Aorta (tissue), 5 donors: Measurements from ENCODE around the gene EPB41L1. TPM values are rescaled to one million over a fixed set of nuclear protein-coding genes. Genes with fewer than 3 reads are reported as not detected.
A peak's percentile ranks its signal among the peaks of the same experiment; 100 is the strongest.

ENCODE experiments used
- ATAC-seq: fragments of 200-7000 bp; cut with Tn5 transposase; one replicate; pipeline ENCODE4 v1.9.1; 2022; ENCODE audit warnings: moderate library complexity; ENCODE audit not compliant: low FRiP score
- DNase-seq, 2 donors: peaks; one replicate each; pipeline ENCODE4 v3.0.0-alpha.2; 2020
- H3K27ac ChIP-seq, 2 donors: one replicate each; pipeline ENCODE4 v1.5.1; 2013; ENCODE audit warnings: low read length in 2 of 2, mild to moderate bottlenecking in 2 of 2, moderate library complexity in 2 of 2, control low read depth in 1 of 2, inconsistent platforms in 1 of 2, low read depth in 1 of 2
- H3K27me3 ChIP-seq, 2 donors: one replicate each; pipeline ENCODE4 v1.6.1; 2013; ENCODE audit warnings: control low read depth in 1 of 2, low read length in 1 of 2, mild to moderate bottlenecking in 1 of 2, moderate library complexity in 1 of 2; ENCODE audit not compliant: insufficient read depth in 2 of 2, control insufficient read depth in 1 of 2
- H3K36me3 ChIP-seq, 2 donors: one replicate each; pipeline ENCODE4 v1.6.1; 2013; ENCODE audit warnings: control low read depth in 1 of 2, low read length in 1 of 2, mild to moderate bottlenecking in 1 of 2; ENCODE audit not compliant: insufficient read depth in 2 of 2, control insufficient read depth in 1 of 2
- H3K4me1 ChIP-seq, 2 donors: one replicate each; pipeline ENCODE4 v1.6.1; 2013; ENCODE audit warnings: low read length in 2 of 2, control low read depth in 1 of 2, mild to moderate bottlenecking in 1 of 2, moderate library complexity in 1 of 2; ENCODE audit not compliant: insufficient read depth in 2 of 2, control insufficient read depth in 1 of 2
- H3K4me3 ChIP-seq, 2 donors: one replicate each; pipeline ENCODE4 v1.5.1; 2013; ENCODE audit warnings: low read length in 2 of 2, control low read depth in 1 of 2, mild to moderate bottlenecking in 1 of 2
- H3K9me3 ChIP-seq: one replicate; pipeline ENCODE4 v1.6.1; 2013; ENCODE audit warnings: mild to moderate bottlenecking, low read length; ENCODE audit not compliant: control insufficient read depth
- WGBS, 2 donors: extraction: QIAGEN DNeasy Blood & Tissue Kit; methylation state at CpG; one replicate each; pipeline ENCODE4 v1.1.7; 2013; 5-methylcytosine and 5-hydroxymethylcytosine counted together
- intact Hi-C, 2 donors: fragments of 100-400 bp; cut with DNase I; formaldehyde crosslinking; loops; one replicate each; pipeline versions ENCODE4 v1.14.2 to v1.15.0; 2022
- polyA plus RNA-seq, 2 donors: library from polyadenylated mRNA; stranded (reverse); fragments of 200-250 nt; gene quantifications; one replicate each; pipeline ENCODE4 v1.2.3, GENCODE V29; 2013
- total RNA-seq, 2 donors: library from RNA; stranded (reverse); fragmentation: NEBNext Ultra II Directional; extraction: Animal tissue kit (Norgen Biotek cat#: 25700); gene quantifications; one replicate each; pipeline ENCODE4 v1.2.1, GENCODE V29; 2021
- donor health status: healthy with polysubstance abuse.
- donor health status: Bipolar disorder and iron deficiency.
- donor health status: DM: no; HTN: no; CAD: no.
- donor health status: DM: no; HTN: no; CAD: no.
- donor health status: DM: yes; HTN: yes; CAD: no.

The EPB41L1 gene
- total and polyA plus RNA-seq, 4 donors, result 18.0 to 47.1 (median 32.7) TPM

DNA sequence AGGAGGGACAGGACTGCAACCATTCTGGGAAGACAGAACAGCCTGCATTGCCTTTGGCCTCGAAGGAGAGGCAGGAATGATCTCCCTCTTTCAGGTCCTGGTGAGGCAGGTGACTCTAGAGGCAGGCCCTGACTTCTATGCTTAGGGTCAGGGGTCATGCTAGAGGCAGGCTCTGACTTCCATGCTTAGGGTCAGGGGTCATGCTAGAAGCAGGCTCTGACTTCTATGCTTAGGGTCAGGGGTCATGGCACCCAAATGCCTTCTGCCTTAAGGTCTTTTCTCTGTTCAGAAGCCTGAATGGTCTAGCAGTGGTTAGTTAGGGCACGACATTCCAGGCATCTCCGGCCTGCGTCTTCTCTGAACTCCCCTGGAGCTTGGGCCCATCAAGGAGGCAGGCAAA, 46.7 kb downstream of the EPB41L1 start:
- H3K27ac ChIP-seq, result no peak overlapping the region
- WGBS, 2 donors, result 87 to 90% methylated on average over 4 of the region's 4 CpGs
- no peak for DNase-seq
- no peak for ATAC-seq
- H3K27me3 ChIP-seq, result no peaks in the 10 kb centered on the region
- no peaks in the 10 kb centered on the region for H3K9me3 ChIP-seq
- H3K4me3 ChIP-seq, result no peak overlapping the region
- peaks cover 0 to 3% of the 10 kb centered on the region in 2 donors for H3K36me3 ChIP-seq
- intact Hi-C loops, result loop anchor here (5.0 to 10.0 kb wide), 3 partner anchors 209 to 404 kb away; partner anchors contain the start of gene RAB5IF (in 1 of the 2)
- H3K4me1 ChIP-seq, result no peaks in the 10 kb centered on the region

DNA sequence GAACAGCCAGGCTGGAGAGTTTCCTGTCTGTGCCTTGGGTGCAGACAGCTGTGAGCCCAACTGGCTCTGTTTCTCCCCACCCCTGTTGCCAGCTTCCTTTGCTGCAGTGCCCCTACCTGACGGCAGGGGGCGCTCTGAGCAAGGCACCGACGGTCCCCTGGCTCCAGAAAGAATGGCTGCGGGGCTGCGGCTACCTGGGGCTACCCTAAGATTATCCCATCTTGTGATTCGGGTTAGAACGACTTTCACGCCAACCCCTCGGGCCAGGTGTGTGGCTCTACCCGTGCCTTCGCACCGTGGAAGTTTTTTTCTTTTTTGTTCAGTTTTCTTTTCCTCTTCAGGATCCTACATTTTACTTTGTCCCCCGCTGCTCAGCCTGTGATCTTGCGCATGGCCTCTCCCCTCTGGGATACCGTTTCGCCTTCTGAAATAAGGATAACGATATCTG, 48.4 kb downstream of the EPB41L1 start:
- peak; percentile 75 for ATAC-seq
- Histone ChIP-seq H3K4me1 (no peaks in the 10 kb centered on the region), H3K36me3 (peaks cover 0 to 3% of the 10 kb centered on the region in 2 donors), H3K9me3 (no peaks in the 10 kb centered on the region), H3K4me3 (no peak overlapping the region), H3K27ac (no peak overlapping the region), H3K27me3 (no peaks in the 10 kb centered on the region)
- intact Hi-C loops, result loop anchor here (2.0 to 10.0 kb wide), 4 partner anchors 211 to 402 kb away; partner anchors contain the start of gene RAB5IF (in 1 of the 2)
- peak; percentile 68 to 89 for DNase-seq
- 46% methylated on average over 18 of the region's 18 CpGs for WGBS, 2 donors

DNA sequence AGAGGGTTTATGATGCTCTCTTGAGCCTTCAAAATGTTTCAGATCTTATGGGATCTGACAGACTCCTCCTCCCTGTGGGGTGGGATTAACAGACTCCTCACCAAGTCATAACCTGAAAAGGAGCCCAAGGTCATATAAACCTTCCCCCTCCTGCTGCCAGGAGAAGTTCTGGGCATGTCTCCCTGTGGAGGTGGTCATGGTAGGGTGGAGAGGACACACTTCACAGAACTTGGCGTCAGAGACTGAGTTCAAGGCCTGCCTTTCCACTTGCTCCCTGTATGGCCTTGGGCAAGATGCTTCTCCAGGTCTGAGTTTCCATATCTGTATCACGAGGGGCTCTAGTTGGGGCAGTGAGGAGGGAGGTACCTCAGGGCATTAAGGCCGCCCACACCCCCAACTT, 49.3 kb downstream of the EPB41L1 start:
- Histone ChIP-seq H3K27me3 (no peaks in the 10 kb centered on the region), H3K9me3 (no peaks in the 10 kb centered on the region), H3K36me3 (peaks cover 0 to 3% of the 10 kb centered on the region in 2 donors), H3K4me1 (no peaks in the 10 kb centered on the region), H3K4me3 (no peak overlapping the region), H3K27ac (no peak overlapping the region)
- ATAC-seq (no peak), DNase-seq (no peak)
- intact Hi-C loops, result loop anchor here (2.0 to 10.0 kb wide), 4 partner anchors 212 to 401 kb away; partner anchors contain the start of gene RAB5IF (in 1 of the 2)
- WGBS, 2 donors, result 90 to 94% methylated on average over 3 of the region's 3 CpGs

DNA sequence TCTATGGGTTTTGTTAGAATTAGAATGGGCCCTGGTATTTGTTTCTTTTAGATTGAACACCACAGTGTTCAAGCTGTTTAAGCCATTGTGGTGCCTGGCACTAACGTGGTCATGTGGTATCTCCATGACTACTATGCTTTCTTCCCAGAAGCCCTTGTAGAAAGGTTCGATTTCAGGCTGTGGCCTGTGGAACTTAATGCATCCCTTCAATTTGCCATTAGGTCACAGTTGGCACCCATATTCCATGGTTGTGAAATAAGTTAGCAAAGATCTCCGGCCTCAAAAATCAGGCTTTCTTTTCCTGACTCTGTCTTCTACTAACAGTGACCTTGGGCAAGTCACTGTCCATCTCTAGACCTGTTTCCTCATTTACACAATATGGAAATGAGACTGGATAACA, 50.5 kb downstream of the EPB41L1 start:
- H3K9me3 ChIP-seq, result no peaks in the 10 kb centered on the region
- 87 to 88% methylated on average over 3 of the region's 3 CpGs for WGBS, 2 donors
- intact Hi-C loops, result loop anchor here in 1 of 2 donors (10.0 kb wide), 1 partner anchor 400 kb away; the partner anchor contains the start of gene RAB5IF
- H3K4me3 ChIP-seq, result no peak overlapping the region
- no peak overlapping the region for H3K27ac ChIP-seq
- ATAC-seq (no peak), DNase-seq (no peak)
- H3K27me3 ChIP-seq, result no peaks in the 10 kb centered on the region
- H3K36me3 ChIP-seq, result peaks cover 0 to 3% of the 10 kb centered on the region in 2 donors
- H3K4me1 ChIP-seq, result no peaks in the 10 kb centered on the region

DNA sequence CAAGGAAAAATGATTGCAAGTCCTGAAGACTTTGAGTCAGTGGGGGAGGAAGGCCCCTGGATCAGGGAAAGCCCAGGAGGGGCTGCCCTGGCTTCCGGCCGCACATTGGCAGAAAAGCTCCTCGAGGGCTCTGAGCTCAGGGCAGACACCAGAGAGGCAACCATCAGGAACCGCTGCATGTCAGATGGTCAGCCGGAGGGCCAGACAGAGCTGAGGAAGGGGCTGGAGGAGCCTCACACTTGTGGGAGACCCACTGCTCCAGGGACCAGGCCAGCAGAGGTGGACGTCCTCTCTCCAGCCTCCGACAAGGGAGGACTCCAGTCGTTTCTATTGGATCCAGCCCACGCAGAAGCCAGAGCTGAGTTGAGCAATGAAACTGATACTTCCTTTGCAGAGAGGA, 51.5 kb downstream of the EPB41L1 start:
- H3K9me3 ChIP-seq, result no peaks in the 10 kb centered on the region
- 86 to 92% methylated on average over 9 of the region's 9 CpGs for WGBS, 2 donors
- peaks cover 0 to 3% of the 10 kb centered on the region in 2 donors for H3K36me3 ChIP-seq
- H3K4me1 ChIP-seq, result no peaks in the 10 kb centered on the region
- intact Hi-C loops, result loop anchor here in 1 of 2 donors (10.0 kb wide), 1 partner anchor 399 kb away; the partner anchor contains the start of gene RAB5IF
- H3K27me3 ChIP-seq, result no peaks in the 10 kb centered on the region
- ATAC-seq (no peak), DNase-seq (no peak)
- H3K4me3 ChIP-seq, result no peak overlapping the region
- no peak overlapping the region for H3K27ac ChIP-seq

DNA sequence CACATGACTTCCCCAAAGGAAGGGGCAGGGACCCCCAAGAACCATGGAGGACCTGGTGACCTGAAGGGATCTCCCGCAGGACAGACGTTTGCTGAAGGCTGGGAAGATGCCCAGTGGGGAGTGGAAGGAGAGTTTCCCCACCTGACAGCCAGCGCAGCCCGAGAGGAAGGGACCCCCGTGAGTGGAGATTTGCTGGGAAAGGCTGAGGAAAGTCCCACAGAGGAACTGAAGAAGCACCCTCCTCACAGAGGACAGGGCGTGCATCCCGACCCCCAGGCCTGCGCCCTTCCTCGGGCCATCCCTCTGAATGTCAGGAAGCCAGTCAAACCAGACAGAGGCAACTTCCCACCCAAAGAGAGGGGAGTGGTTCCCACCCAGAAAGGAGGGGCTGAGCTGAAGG, 52.1 kb downstream of the EPB41L1 start:
- H3K27ac ChIP-seq, result no peak overlapping the region
- no peaks in the 10 kb centered on the region for H3K4me1 ChIP-seq
- H3K9me3 ChIP-seq, result no peaks in the 10 kb centered on the region
- DNase-seq, result no peak
- peaks cover 0 to 3% of the 10 kb centered on the region in 2 donors for H3K36me3 ChIP-seq
- H3K4me3 ChIP-seq, result no peak overlapping the region
- no peaks in the 10 kb centered on the region for H3K27me3 ChIP-seq
- intact Hi-C loops, result loop anchor here in 1 of 2 donors (10.0 kb wide), 1 partner anchor 398 kb away; the partner anchor contains the start of gene RAB5IF
- ATAC-seq, result no peak
- WGBS, 2 donors, result 88 to 90% methylated on average over 9 of the region's 9 CpGs

DNA sequence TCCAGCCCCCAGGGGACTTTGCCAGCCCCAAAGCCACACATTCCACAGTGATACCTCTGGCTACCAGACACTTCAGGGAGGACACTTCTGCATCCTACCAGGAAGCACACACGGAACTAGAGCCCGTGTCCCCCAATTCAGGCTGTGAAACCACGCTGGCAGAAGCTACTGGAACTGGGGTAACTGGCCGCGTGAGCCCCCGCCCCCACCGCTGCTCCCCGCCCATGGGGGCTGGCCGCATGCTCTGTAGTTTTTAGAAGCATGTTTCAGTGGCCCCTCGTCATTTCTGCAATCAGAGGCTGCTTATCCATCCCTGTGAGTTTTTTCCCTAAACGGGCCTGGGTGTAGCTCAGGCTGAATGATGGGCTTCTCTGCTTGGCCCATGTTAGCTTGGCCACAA, 53.1 kb downstream of the EPB41L1 start:
- intact Hi-C loops, result loop anchor here in 1 of 2 donors (10.0 kb wide), 1 partner anchor 397 kb away; the partner anchor contains the start of gene RAB5IF
- 89% methylated on average over 11 of the region's 11 CpGs for WGBS, 2 donors

DNA sequence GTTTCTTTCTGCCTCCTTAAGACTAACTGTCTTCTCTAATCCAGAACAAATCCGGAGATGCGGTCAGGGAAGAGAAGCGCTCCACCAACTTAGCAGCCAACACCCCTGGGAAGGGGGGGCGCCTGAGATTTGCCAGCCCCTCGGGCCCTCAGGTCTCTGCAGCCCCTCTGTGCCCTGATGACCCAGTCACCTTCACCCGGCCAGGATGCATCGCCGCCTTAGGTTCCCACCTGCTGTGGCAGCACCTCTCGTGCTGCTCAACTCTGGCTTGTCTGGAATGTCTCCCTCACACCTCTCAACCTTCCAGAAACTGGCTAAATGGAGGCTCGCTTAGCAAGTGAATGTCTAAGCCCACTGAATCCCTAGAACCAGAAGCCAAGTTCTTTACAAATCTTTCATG, 53.7 kb downstream of the EPB41L1 start:
- DNase-seq (no peak), ATAC-seq (no peak)
- intact Hi-C loops, result loop anchor here in 1 of 2 donors (10.0 kb wide), 1 partner anchor 397 kb away; the partner anchor contains the start of gene RAB5IF
- no peak overlapping the region for H3K4me3 ChIP-seq
- H3K4me1 ChIP-seq, result no peaks in the 10 kb centered on the region
- H3K36me3 ChIP-seq, result peaks cover 0 to 3% of the 10 kb centered on the region in 2 donors
- WGBS, 2 donors, result 88 to 89% methylated on average over 10 of the region's 10 CpGs
- H3K27ac ChIP-seq, result no peak overlapping the region
- H3K27me3 ChIP-seq, result no peaks in the 10 kb centered on the region
- H3K9me3 ChIP-seq, result no peaks in the 10 kb centered on the region

More for the DNA sequence above, 53.1 kb downstream of the EPB41L1 start:
- Histone ChIP-seq H3K27ac (no peak overlapping the region), H3K9me3 (no peaks in the 10 kb centered on the region), H3K4me3 (no peak overlapping the region), H3K36me3 (peaks cover 0 to 3% of the 10 kb centered on the region in 2 donors), H3K4me1 (no peaks in the 10 kb centered on the region), H3K27me3 (no peaks in the 10 kb centered on the region)
- no peak for ATAC-seq
- DNase-seq, result no peak

DNA sequence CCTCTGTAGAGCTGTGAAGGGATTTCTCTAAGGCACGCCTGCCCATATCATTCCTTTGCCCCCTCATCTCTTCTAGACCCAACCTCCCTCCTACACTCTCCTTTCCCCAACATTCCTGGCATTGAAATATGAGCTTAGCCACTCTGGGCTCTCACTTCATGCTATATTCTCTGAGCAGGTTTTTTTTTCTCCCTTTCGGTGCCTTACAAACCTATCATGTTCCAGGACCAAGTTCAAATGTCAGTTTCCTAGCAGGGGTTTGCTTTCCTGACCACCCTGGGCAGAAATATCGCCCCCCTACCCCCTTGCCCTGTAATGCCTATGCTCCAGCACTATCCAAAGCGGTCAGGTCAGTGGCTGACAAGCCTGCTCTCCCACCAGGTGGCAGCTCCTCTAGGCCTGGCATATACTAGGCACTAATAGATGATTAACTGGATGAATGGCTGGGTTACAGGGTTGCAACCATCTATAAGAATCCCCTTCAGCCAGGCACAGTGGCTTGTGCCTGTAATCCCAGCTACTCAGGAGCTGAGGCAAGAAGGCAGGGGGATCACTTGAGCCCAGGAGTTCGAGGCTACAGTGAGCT, 56.0 kb downstream of the EPB41L1 start:
- intact Hi-C loops, result no loop called here
- Histone ChIP-seq H3K27ac (no peak overlapping the region), H3K27me3 (no peaks in the 10 kb centered on the region), H3K4me1 (no peaks in the 10 kb centered on the region), H3K36me3 (peaks cover 2 to 3% of the 10 kb centered on the region in 2 donors), H3K9me3 (no peaks in the 10 kb centered on the region), H3K4me3 (no peak overlapping the region)
- 85 to 89% methylated on average over 5 of the region's 5 CpGs for WGBS, 2 donors
- DNase-seq (no peak), ATAC-seq (no peak)
